HG02798 (cell line): Measurements from ENCODE around the gene PAX2.

ENCODE experiments used
- ATAC-seq: cut with Tn5 transposase; IDR thresholded peaks from one replicate; pipeline ENCODE4 v1.9.1; 2021; ENCODE audit warnings: mild to moderate bottlenecking; ENCODE audit not compliant: unreplicated experiment, poor library complexity

The PAX2 gene

DNA sequence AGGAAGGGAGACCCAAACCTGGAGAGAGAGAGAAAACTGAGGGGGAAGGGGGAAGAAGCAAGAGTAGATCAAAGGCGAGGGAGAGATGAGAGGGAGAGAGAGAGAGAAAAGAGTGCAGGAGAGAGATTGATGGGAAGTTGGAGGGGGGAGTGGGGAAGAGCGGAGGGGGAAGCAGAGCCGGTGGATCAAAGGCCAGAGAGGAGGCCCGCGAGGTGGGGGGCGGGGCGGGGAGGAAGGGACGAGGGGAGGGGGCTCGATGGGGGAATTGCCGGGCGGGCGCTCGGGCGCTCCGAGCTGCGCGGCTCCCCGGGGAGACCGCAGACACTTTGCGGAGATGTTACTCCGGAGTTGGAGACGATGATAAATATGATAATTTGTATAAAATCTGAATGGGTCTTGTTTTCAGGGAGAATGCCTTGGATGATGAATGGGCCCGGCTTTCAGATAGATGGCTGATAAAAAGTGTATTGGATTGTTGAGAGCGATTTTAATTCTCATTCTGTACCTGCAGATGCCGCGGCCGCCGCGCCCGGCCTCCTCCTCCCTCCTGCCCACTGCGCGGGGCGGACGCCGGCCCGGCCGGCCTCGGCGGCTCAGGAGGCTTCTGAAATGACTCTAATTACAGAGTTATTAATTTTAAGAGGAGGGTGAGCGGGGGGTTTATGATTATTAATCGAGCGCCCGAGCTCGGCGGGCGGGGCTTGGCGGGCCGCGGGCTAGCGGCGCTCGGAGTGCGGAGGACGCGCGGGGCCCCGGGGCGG is 21.4 kb upstream of the PAX2 start:
- ATAC-seq: no peak

DNA sequence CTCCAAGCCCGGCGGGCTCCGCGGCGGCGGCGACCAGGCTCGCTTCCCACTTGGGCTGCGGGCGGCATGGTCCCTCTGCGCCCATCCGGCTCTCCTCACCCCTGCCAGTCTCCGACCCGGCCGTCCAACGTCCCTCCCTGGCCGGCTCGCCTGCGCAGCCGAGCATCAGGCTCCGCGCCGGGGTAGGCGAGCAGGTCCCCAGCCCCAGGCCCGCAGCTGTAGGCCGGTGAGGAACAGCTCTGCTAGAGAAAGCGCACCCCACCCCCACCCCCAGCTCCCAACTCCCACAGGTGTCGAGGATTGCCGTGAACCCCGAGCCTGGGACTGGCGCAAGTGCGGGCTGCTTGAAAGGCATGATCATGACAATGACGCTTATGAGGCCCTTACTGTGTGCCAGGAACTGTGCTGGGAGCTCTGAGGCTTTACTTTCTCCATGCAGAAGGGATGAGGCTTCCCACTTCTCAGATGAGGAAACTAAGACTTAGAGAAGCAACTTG is 20.8 kb upstream of the PAX2 start:
- ATAC-seq: no peak

DNA sequence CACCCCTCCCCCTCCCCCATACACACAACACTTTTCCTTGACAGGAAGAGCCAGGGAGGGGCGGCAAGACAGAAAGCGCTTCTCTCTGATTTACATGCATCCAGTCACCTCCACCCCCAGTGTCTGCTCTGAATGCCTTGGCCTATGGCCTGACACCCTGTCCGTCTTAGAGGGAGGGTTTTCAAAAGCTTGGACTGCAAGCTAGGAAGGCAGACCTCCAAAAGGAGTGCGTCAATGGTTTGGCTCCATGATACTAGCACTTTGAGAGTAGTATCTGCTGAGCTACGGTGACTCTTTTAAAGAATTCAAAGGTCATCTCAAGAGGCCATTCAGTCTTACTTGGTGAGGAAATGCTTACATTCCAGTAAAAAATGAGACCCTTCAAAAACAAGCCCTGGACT is 20.3 kb upstream of the PAX2 start:
- ATAC-seq: no peak

DNA sequence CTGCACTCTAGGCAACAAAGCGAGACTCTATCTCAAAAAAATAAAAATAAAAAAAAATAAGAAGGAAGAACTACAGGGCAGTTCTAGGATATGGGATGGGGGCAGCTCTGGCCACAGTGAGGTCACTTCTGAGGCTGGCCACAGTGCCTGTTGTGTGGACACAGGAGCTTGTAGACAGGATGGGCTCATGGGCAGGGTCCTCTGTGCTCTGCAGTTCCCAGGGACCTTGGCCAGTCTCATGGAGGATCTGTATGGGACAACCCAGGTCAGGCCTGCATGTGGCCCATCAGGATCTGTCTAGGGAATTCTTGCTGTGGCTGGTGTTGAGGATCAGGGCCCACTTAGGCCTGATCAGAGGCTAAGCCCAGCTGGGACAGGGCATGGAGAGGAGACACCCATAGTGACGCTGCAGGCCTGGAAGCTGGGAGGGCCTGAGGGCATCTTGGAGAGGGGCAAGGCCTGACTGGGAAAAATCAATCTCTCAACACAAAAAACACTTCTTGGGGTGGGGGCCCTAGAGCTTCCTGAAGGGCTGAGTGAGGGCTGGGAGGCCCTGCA is 19.4 kb upstream of the PAX2 start:
- no peak for ATAC-seq

DNA sequence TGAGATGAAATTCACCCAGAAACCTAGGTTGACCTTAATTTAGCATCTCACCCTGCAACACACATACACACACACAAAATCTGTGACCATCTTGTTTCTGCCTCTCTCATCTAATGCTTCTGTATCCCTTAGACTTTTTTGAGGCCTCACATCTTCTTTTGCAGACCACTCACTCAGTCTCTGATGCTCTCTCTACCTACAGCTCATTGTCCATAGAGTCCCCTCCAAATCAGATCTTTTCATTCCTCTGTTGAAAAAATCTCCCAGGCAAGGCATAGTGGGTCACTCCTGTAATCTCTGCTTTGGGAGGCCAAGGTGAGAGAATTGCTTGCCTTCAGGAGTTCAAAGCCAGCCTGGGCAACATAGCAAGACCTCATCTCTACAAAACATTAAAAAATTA is 17.6 kb upstream of the PAX2 start:
- ATAC-seq: no peak

DNA sequence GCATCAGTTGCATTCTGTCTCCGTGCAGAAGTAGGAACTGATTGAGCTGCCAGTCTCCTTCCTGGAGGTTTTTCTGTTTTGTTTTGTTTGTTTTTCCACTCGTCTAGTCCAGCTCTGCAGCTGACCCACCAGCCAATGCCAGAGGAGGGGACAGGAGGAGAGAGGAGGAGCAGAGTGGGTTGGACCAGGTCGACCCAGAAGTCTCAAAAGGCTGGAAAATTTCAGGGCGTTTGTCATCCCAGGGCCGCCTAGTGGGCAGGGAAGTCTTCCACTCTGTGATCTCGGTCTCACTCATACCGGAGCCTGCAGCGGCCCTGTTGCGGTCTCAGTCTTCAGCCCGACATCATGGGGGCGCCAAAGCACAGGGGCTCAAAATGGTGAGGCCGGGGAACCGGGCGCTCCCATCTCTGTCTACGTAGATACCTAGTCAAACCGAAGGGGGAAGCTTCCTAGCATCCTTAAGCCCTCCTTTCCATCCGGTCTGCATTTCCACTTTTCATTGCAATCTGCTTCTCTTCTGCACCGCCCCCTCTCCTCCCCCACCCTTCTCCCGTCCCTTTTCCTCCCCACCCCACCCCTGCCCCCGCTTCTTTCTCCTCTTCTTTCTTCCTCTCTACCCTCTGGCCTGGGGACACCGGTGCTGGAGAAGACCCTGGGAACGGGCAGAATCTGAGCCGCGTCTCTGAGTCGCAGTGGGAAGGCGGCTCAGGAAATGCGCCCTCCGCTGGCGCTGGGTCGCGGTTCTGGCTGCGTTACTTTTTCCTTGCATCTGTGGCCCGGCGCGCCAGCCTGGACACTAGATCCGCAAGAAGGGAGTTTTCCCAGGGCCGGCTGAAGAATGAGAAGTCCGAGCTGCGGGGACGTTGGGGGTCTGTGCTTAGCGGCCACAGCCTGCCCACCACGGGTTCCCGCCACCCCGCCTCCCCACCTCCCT is 16.2 kb upstream of the PAX2 start:
- no peak for ATAC-seq

DNA sequence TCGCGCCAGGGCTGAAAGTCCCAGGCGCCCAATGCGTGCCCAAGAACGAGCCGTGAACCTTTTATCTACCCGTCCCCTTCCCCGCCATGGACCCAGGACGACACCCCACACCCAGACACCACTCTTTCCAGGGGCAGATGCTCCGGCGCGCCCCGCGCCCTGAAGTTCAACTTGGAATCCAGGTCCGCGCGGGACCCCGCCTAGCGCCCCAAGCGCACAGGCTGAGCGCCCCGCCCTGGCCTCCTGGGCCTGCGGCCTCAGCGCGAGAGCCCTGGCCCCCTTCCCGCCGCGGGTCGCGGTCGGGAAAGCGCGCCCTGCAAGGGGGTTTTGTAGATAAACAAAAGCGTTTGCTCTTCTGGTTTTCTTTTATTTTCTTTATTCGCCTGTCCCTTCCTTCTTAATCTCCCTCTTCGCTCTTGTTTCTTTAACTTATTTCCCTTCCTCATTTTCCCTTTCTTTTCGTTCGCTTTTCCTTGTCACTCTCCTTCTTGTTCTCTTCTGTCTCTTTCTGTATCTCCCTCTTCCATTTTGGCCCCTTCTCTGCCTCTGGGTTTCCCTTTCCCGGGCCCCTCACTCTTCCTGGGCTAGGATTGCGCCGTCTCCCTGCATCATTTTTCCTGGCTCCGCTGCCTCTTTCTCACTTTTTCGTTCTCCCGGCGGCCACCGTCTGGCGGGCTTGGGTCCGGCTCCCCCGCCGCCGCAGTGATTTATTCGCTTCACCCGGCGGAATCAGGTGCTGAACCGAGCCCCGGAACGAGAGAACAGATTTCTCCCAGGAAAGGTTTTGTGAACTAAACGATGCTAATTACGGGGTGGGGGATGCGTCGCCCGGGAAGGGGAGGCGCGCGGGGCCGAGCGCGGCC is 15.3 kb upstream of the PAX2 start:
- no peak for ATAC-seq

DNA sequence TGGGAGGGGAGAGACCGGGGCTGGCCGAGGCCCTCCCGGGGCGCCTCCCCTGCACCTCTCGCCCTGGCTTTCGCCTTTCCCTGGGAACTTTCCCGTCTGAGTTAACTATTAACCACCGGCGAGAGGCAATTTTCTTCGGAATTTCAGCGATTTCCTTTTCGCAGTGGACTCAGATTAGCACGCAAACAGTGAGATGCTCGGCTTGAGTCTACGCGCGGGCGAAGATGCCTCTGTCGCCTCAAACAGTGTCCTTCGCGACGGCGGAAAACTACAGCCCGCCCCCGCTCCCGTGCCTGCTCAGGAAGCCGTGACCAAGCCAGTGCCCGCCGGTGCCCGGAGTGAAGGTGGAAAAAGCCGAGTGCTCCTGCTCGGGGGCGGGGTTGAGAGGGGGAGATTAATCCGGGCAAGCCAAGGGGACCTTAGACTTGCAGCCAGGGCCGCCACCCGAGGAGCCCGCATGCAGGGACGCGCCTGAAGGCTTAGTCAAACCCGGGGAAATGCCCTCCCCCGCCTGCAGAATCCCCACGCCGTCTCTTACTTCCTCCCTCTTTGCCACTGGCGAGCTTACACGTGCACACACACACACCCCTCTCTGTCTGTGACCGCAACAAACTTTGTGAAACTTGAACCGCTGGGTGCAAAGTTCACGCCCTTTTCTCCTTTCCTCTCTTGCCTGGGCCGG is 14.5 kb upstream of the PAX2 start:
- ATAC-seq: peak; percentile 72

DNA sequence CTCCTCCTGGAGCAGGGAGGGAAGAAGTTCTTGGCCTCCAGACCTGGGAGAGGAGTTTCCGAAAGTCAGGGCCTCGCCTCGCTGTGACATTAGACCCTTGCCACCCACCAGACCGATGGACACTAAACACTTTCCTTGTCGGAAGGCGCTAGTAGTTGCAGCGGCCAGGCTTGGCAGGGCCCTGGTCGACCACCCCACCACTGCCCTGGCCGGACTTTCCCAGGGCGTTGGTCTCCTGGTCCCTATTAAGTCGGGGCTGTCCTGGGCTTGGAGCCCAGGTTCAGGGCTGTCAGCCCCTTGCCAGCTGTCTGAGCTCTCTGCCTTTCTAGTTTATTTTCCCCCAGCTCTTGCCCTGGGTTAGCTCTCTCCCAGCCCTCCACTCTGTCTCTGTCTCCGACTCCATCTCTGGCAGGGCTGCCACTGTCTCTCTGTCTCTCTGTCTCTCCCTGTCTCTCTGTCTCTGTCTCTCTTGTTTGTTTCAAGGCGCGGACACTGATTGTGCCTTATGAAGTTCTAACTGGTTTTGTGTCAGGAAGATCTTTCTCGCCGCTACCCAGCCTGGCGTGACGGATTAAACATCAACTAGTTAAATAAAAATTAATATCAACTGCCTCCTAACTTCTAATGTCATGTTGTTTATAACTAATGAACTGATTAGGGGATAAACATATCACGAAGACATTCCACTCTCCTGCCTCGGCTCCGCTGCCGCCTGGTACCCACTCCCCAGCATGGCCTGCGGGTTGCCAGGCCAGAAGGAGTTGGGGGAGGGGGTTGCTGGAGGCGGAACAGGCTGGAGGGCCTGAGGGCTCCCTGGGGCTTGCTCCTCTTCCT is 13.8 kb upstream of the PAX2 start:
- peak; percentile 8 for ATAC-seq

DNA sequence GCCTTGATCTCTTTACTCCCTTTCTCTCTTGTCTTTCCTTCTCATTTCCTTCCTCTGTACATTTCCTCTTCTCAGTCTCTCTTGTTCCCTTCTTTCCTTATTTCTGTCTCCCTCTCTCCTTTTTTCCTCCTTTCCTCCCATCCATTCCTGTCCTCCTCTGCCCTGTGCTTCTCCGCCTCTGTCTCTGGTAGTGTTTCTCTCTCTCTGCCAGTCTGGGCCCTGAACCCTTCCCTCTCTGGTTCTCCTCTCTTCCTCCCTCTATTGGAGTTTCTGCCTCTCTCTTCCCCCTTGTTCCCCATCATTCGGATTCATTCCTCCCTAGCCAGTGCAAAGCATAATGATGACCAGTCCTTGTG is 13.2 kb upstream of the PAX2 start:
- ATAC-seq: no peak

DNA sequence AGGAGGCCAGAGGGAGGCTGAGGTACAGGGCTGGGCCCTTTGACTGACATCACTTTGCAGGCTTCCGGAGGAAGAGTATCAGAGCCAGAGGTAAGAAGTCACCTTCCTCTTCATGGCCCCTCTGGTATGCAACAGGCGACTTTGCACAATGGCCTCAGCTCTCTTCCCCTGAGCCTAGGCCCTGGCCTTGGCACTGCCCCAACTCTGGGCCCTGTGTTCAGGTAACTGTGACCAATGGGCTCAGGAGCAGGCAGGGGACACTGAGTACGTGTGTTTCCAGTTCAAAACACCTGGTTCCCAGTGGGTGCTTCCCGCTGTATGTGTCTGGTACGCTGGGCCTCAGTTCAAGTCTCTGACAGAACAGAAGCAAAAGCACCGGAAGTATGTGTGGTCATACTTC is 12.1 kb upstream of the PAX2 start:
- ATAC-seq: no peak

DNA sequence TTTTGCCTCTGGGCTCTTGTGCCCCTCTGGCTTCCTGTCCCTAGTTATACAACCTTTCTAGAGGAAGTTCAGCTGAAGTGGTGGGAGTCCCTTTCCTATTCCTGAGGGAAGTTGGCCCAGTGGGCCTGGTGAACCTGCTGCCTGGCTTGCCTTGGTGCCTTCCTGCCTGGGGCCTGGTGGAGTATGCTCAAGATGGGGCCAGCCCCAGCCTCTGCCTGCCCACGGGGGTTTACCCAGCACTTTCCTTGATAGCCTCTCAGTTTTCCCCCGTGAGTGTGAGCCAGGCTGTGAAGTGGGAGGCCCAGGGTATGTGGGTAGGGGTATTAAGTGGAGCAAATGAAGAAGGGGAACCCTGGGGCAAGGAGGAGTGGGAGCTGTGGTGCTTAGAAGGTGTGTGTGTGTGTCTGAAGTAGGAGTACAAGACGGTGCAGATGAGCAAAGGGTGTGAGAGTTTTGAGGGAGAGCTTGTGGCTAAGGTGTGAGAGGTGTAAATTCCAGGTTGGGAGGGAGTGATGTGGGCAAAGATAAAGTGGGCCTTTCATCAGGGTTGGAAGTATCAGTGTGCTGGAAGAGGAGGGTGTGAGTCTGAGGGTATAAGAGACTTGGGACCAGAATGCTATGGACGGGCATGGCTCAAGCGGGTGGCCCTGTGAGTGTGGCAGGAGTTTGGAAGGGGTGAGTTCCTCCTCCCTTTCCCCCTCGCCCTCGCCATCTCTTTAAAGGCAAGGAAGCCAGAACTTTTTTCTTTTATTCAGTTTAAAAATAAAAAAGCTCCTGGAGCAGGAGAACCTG is 10.9 kb upstream of the PAX2 start:
- no peak for ATAC-seq

DNA sequence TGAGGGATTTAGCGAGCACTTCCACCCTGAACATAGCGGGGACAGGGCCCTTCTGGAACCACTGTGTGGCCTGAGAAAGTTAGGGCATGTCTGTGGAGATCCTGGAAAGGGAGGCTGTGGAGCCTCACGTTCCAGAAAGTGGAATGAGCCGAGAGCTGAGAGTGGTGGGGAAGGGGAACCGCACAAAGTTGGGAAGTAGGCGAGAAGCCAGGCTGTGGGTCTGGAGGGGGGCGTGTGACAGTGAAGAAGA is 10.4 kb upstream of the PAX2 start:
- ATAC-seq: no peak

DNA sequence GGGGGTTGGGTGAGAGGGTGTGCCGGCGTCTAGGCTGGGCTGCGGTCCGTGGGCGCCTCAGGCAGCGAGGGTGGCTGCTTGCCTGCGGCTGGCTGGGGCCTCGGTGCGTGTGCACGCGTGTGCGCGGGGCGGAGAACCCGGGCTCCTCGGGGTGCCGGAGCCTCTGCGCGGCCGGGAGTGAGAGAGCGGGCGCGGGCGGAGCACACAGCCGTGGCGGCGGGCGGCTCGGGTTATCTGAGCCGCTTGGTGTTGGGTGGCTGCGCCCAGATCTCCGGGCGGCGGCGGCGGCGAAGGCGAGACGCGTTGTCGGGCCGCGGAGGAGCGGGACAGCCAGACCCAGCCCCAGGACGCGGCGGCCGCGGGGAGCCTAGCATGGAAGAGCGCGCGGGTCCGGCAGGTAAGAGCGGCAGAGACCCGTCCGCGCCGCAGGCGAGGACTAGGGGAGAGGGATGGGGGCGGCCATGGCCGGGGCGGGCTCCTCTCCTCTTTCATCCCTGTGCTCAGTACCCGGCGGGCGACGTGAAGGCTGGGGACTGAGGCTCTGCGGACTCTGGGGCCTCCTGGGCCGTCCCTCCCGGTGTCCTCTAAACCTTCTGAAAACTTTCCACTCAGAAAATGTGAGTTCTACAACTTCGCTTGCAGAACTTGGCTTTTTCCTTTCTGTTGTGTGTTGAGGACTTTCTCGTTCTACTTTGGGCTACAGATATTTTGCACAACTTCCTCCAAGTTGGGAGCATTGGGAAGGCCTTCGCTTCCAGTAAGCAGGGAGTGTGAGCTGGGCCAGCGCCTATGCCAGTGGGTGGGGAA is 9.8 kb upstream of the PAX2 start:
- ATAC-seq: no peak

DNA sequence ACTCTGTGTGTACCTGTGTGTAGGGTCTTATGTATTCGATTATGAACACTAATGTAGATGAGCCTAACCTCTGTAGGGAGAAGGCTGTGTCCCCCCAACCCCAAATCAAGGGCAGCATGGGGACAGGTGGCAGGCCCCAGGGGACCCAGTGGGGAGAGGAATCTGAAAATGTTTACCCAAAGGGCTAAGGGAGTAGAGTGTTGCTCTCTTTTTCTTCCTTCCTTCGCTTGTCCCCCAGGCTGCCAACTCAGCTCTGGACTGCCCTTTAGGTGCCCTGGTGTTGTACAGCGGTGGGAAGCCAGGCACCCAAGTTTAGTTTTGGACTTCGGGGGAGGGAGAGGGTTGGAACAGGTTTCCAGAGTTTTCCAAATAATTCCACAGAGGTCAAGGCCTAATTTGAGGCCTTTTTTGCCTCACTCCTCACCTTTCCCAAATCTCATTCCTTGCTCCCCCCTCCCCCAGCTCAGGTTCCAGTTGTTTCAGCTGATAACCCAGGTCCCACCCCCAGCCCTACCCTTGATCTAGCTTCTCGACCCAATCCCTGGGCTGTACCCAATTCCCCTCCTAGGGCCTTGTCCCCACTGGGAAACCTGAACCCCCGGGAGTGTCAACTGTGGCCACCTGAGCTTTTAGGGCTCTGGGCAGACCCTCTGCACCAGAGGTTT is 9.1 kb upstream of the PAX2 start:
- ATAC-seq: no peak

DNA sequence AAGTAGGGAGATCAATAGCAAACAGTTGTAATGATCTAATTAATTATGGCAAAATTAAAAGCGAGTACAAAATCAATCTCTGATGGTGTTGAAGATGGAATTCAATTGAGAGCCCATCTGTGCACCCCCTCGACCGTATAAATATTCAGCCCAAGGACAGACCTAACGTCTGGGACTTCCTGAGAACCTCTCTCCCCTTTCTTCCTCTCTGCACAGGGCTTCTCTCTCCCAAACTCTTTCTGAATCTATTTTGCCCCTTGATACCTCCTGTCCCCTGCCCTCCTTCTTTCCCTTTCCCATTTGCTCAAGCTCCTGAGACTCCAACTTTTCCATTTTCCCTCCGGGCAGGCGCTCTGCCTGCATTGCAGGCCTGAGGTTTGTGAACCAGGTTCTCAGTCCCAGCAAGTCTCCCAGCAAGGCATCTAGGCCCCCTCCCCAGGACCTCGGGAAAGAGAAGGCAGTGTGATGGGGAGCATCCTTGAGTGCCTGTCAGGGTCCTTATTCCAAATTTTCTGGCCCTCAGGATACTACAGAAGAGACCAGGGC is 8.5 kb upstream of the PAX2 start:
- no peak for ATAC-seq
